DMS153 (cell line): ENCODE measurements around the gene OTOGL.
"Not testable (repeated sequence)": the region's sequence is repeated elsewhere in the genome, so short reads cannot be mapped to it uniquely, and the experiment has no call there.

Experiments used
- DNase-seq: peaks from one replicate; lab custom pipeline; 2025; lab: John Stamatoyannopoulos, UW

OTOGL gene

GRCh38 chr12:80282761-80283160, 183.4 kb downstream of the OTOGL start:
- DNase-seq, result no peak

GRCh38 chr12:80291108-80291754, 191.9 kb downstream of the OTOGL start:
- no peak for DNase-seq

GRCh38 chr12:80293347-80293746, 194.0 kb downstream of the OTOGL start:
- DNase-seq, result no peak

GRCh38 chr12:80293759-80294158, 194.4 kb downstream of the OTOGL start:
- DNase-seq, result no peak

GRCh38 chr12:80299219-80299618, 199.9 kb downstream of the OTOGL start:
- no peak for DNase-seq

- DNase-seq, result no peak
These were observed 200.6 kb downstream of the OTOGL start for GRCh38 chr12:80299976-80300375.

GRCh38 chr12:80307436-80307835, 208.1 kb downstream of the OTOGL start:
- not testable (repeated sequence) for DNase-seq

- no peak for DNase-seq
These were observed 213.9 kb downstream of the OTOGL start for GRCh38 chr12:80313209-80313608.

- DNase-seq, result no peak
These were observed 215.4 kb downstream of the OTOGL start for GRCh38 chr12:80314741-80315140.

GRCh38 chr12:80316222-80316621, 216.9 kb downstream of the OTOGL start:
- no peak for DNase-seq

- no peak for DNase-seq
These were observed 218.0 kb downstream of the OTOGL start for GRCh38 chr12:80317307-80317706.

GRCh38 chr12:80317899-80318298, 218.6 kb downstream of the OTOGL start:
- no peak for DNase-seq

GRCh38 chr12:80320121-80320678, 220.9 kb downstream of the OTOGL start:
- no peak for DNase-seq

- DNase-seq, result no peak
These were observed 222.3 kb downstream of the OTOGL start for GRCh38 chr12:80321653-80322052.

GRCh38 chr12:80325167-80325959, 226.0 kb downstream of the OTOGL start:
- DNase-seq, result no peak

GRCh38 chr12:80332827-80333226, 233.5 kb downstream of the OTOGL start:
- no peak for DNase-seq

GRCh38 chr12:80352474-80352873, 253.1 kb downstream of the OTOGL start:
- DNase-seq, result no peak

GRCh38 chr12:80353254-80353653, 253.9 kb downstream of the OTOGL start:
- DNase-seq, result no peak

- no peak for DNase-seq
These were observed 256.8 kb downstream of the OTOGL start for GRCh38 chr12:80356097-80356496.

- no peak for DNase-seq
These were observed 260.4 kb downstream of the OTOGL start for GRCh38 chr12:80359703-80360102.

- DNase-seq, result no peak
These were observed 264.7 kb downstream of the OTOGL start for GRCh38 chr12:80364056-80364455.

GRCh38 chr12:80373666-80374065, 274.3 kb downstream of the OTOGL start:
- peak; percentile 41 for DNase-seq

- DNase-seq, result no peak
These were observed 275.3 kb downstream of the OTOGL start for GRCh38 chr12:80374615-80375014.
